Measurements from ENCODE around the gene MT1A. TPM values are rescaled to one million over a fixed set of nuclear protein-coding genes. Genes with fewer than 3 reads are reported as not detected.
A peak's percentile ranks its signal among the peaks of the same experiment; 100 is the strongest.

MT1A gene
- total and polyA plus RNA-seq, 2 donors, result 244 TPM; not detected in 1

- 90% methylated on average over 10 of the region's 10 CpGs for WGBS
- no peaks in the 10 kb centered on the region for H3K4me1 ChIP-seq (ENCODE audit: insufficient read depth)
- H3K4me3 ChIP-seq (ENCODE audit: low read depth, low read length), result no peak overlapping the region
- H3K27ac ChIP-seq (ENCODE audit: low read depth), result no peak overlapping the region
- no peak for DNase-seq (ENCODE audit: extremely low spot score)
- H3K36me3 ChIP-seq (ENCODE audit: insufficient read depth), result no peaks in the 10 kb centered on the region
Measured at GRCh38 chr16:56631197-56631596, 7.3 kb upstream of the MT1A start.

- Histone ChIP-seq H3K36me3 (ENCODE audit: insufficient read depth) (no peaks in the 10 kb centered on the region), H3K4me3 (ENCODE audit: low read depth, low read length) (peak overlapping the region; percentile 44), H3K27ac (ENCODE audit: low read depth) (peak overlapping the region; percentile 79), H3K4me1 (ENCODE audit: insufficient read depth) (no peaks in the 10 kb centered on the region)
- WGBS, result 37% methylated on average over 14 of the region's 14 CpGs
- DNase-seq (ENCODE audit: extremely low spot score), result no peak
Measured at GRCh38 chr16:56631832-56632155, 6.7 kb upstream of the MT1A start.

- 3% methylated on average over 61 of the region's 61 CpGs for WGBS
- peak within 1 kb of the TSS; percentile 44 for H3K4me3 ChIP-seq (ENCODE audit: low read depth, low read length)
- no peak for DNase-seq (ENCODE audit: extremely low spot score)
- H3K36me3 ChIP-seq (ENCODE audit: insufficient read depth), result no peaks in the 10 kb centered on the region
- H3K27ac ChIP-seq (ENCODE audit: low read depth), result peak within 1 kb of the TSS; percentile 79
- H3K4me1 ChIP-seq (ENCODE audit: insufficient read depth), result no peaks in the 10 kb centered on the region
Measured at GRCh38 chr16:56632156-56632847, 6.2 kb upstream of the MT1A start, which contains the start of gene MT1M. MT1M (plus strand) TSS chr16:56632659; CDS start chr16:56632732, 73 bp downstream.

- Histone ChIP-seq H3K4me1 (ENCODE audit: insufficient read depth) (no peaks in the 10 kb centered on the region), H3K27ac (ENCODE audit: low read depth) (peak overlapping the region; percentile 48), H3K4me3 (ENCODE audit: low read depth, low read length) (peak overlapping the region; percentile 44), H3K36me3 (ENCODE audit: insufficient read depth) (no peaks in the 10 kb centered on the region)
- 54% methylated on average over 6 of the region's 6 CpGs for WGBS
- no peak for DNase-seq (ENCODE audit: extremely low spot score)
Measured at GRCh38 chr16:56632848-56633365, 5.6 kb upstream of the MT1A start.

GRCh38 chr16:56633535-56633934 is 4.9 kb upstream of the MT1A start:
- Histone ChIP-seq H3K27ac (ENCODE audit: low read depth) (no peak overlapping the region), H3K36me3 (ENCODE audit: insufficient read depth) (no peaks in the 10 kb centered on the region), H3K4me1 (ENCODE audit: insufficient read depth) (no peaks in the 10 kb centered on the region), H3K4me3 (ENCODE audit: low read depth, low read length) (no peak overlapping the region)
- DNase-seq (ENCODE audit: extremely low spot score), result no peak
- 63% methylated on average over 7 of the region's 7 CpGs for WGBS

- H3K27ac ChIP-seq (ENCODE audit: low read depth), result no peak overlapping the region
- no peak overlapping the region for H3K4me3 ChIP-seq (ENCODE audit: low read depth, low read length)
- H3K36me3 ChIP-seq (ENCODE audit: insufficient read depth), result no peaks in the 10 kb centered on the region
- WGBS, result 36% methylated on average over 47 of the region's 47 CpGs
- DNase-seq (ENCODE audit: extremely low spot score), result no peak
- no peaks in the 10 kb centered on the region for H3K4me1 ChIP-seq (ENCODE audit: insufficient read depth)
Measured at GRCh38 chr16:56634715-56635440, 3.6 kb upstream of the MT1A start.

GRCh38 chr16:56635441-56635967 is 3.0 kb upstream of the MT1A start:
- 23% methylated on average over 40 of the region's 40 CpGs for WGBS
- peak overlapping the region; percentile 3 for H3K4me3 ChIP-seq (ENCODE audit: low read depth, low read length)
- no peak for DNase-seq (ENCODE audit: extremely low spot score)
- H3K36me3 ChIP-seq (ENCODE audit: insufficient read depth), result no peaks in the 10 kb centered on the region
- no peaks in the 10 kb centered on the region for H3K4me1 ChIP-seq (ENCODE audit: insufficient read depth)
- no peak overlapping the region for H3K27ac ChIP-seq (ENCODE audit: low read depth)

GRCh38 chr16:56636616-56637413 is 1.7 kb upstream of the MT1A start:
- Histone ChIP-seq H3K4me1 (ENCODE audit: insufficient read depth) (no peaks in the 10 kb centered on the region), H3K4me3 (ENCODE audit: low read depth, low read length) (no peak overlapping the region), H3K27ac (ENCODE audit: low read depth) (no peak overlapping the region), H3K36me3 (ENCODE audit: insufficient read depth) (no peaks in the 10 kb centered on the region)
- 66% methylated on average over 9 of the region's 9 CpGs for WGBS
- DNase-seq (ENCODE audit: extremely low spot score), result no peak

GRCh38 chr16:56639045-56639444 is 579 bp downstream of the MT1A start:
- H3K4me1 ChIP-seq (ENCODE audit: insufficient read depth), result no peaks in the 10 kb centered on the region
- no peak overlapping the region for H3K4me3 ChIP-seq (ENCODE audit: low read depth, low read length)
- WGBS, result 67% methylated on average over 1 of the region's 1 CpG
- no peak overlapping the region for H3K27ac ChIP-seq (ENCODE audit: low read depth)
- DNase-seq (ENCODE audit: extremely low spot score), result no peak
- no peaks in the 10 kb centered on the region for H3K36me3 ChIP-seq (ENCODE audit: insufficient read depth)

- Histone ChIP-seq H3K27ac (ENCODE audit: low read depth) (no peak overlapping the region), H3K4me3 (ENCODE audit: low read depth, low read length) (no peak overlapping the region), H3K36me3 (ENCODE audit: insufficient read depth) (no peaks in the 10 kb centered on the region), H3K4me1 (ENCODE audit: insufficient read depth) (no peaks in the 10 kb centered on the region)
- 91% methylated on average over 1 of the region's 1 CpG for WGBS
- no peak for DNase-seq (ENCODE audit: extremely low spot score)
Measured at GRCh38 chr16:56640076-56640475, 1.6 kb downstream of the MT1A start.

- no peak overlapping the region for H3K27ac ChIP-seq (ENCODE audit: low read depth)
- H3K4me3 ChIP-seq (ENCODE audit: low read depth, low read length), result no peak overlapping the region
- DNase-seq (ENCODE audit: extremely low spot score), result no peak
- no peaks in the 10 kb centered on the region for H3K4me1 ChIP-seq (ENCODE audit: insufficient read depth)
- H3K36me3 ChIP-seq (ENCODE audit: insufficient read depth), result no peaks in the 10 kb centered on the region
- WGBS, result 92% methylated on average over 2 of the region's 2 CpGs
Measured at GRCh38 chr16:56641166-56641565, 2.7 kb downstream of the MT1A start.

- no peak overlapping the region for H3K27ac ChIP-seq (ENCODE audit: low read depth)
- H3K4me3 ChIP-seq (ENCODE audit: low read depth, low read length), result peak overlapping the region; percentile 29
- no peaks in the 10 kb centered on the region for H3K4me1 ChIP-seq (ENCODE audit: insufficient read depth)
- WGBS, result 7% methylated on average over 42 of the region's 42 CpGs
- DNase-seq (ENCODE audit: extremely low spot score), result no peak
- no peaks in the 10 kb centered on the region for H3K36me3 ChIP-seq (ENCODE audit: insufficient read depth)
Measured at GRCh38 chr16:56643080-56643778, 4.8 kb downstream of the MT1A start.

- Histone ChIP-seq H3K4me3 (ENCODE audit: low read depth, low read length) (no peak overlapping the region), H3K36me3 (ENCODE audit: insufficient read depth) (no peaks in the 10 kb centered on the region), H3K27ac (ENCODE audit: low read depth) (no peak overlapping the region), H3K4me1 (ENCODE audit: insufficient read depth) (no peaks in the 10 kb centered on the region)
- 46% methylated on average over 5 of the region's 5 CpGs for WGBS
- no peak for DNase-seq (ENCODE audit: extremely low spot score)
Measured at GRCh38 chr16:56643833-56644232, 5.4 kb downstream of the MT1A start.
